Kidney tubule cell (primary cell): ENCODE measurements around the gene ITPR1.
"Not testable (repeated sequence)": the region's sequence is repeated elsewhere in the genome, so short reads cannot be mapped to it uniquely, and the experiment has no call there.

Experiments used
- DNase-seq: peaks from one replicate; pipeline ENCODE4 v3.0.0-alpha.2; 2018; ENCODE audit warnings: low spot score

Gene ITPR1

DNA sequence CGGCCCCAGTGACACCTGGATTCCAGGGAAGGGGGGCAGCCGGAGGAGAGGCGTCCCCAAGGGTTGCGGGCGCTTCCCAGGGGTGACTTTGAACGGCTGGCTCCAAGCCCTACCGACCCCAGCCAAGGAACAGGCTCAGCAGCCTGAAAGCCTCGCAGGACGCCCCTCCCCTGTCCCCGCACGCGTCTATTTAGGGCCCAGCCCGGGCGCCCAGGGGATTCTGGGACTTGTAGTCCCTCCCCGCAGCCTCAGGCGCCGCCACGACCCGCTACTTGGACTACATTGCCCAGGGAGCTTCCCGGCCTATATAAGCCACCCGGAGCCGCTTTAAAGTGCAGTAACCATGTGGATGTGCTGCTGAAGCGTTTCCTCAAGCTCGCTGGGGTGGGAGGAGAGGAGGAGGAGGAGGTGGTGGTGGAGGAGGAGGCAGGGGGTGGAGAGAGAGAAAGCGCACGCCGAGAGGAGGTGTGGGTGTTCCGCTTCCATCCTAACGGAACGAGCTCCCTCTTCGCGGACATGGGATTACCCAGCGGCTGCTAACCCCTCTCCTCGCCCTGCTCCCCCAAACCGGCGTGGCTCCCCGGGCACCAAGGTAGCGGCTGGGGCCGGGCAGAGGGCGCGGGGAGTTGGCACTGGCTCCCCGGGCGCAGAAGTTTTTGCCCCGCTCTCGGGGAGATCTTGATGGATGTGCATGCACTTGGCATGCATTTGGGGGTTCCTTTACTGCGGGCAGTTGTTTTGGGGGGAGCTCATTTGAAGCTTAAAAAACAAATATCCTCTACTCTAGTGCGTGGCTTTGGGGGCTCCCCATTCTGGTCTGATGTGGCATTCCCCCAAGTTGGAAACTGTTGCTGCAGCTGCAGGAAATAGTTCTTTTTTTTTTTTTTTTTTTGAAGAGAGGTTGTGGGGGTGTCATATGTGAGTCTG, at the start of gene ITPR1:
TSS of gene ITPR1 (plus strand) at position 335 of the 927 bp plus-strand sequence. CDS start 23,144 bp downstream, outside the sequence.
- DNase-seq, result peak; percentile 99

DNA sequence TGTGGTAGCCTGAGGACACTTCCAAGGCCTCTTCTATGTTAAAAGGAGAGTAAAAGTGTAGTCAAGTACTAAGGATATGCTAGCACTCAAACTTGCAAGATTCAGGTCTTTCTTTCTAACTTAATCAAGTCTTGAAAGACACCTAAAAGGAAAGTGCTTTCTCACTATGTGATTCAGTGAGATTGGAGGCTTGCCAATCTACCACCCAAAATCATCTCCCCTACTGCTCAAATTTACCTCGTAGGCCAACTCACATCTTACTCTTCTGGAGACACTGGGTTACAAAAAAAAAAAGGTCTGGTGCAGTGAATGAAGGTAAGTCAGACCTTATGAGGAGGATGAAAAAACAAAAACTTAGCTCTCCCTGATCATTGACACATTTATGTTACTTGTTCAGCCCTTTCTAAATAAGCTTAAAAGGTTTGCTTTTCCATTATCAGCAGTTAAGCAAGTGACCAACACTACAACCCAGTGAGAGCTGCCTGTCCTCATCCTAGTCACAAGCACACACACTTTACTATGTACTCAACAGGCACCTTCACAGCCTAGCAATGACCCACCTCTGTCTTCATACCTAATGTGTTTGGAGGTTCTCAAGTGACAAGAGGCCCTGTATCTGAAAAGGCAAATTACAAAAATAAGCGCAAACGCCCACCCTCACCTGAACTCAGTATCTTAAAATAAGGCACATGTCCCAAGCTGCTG, 45.7 kb upstream of the ITPR1 start:
- DNase-seq, result no peak

DNA sequence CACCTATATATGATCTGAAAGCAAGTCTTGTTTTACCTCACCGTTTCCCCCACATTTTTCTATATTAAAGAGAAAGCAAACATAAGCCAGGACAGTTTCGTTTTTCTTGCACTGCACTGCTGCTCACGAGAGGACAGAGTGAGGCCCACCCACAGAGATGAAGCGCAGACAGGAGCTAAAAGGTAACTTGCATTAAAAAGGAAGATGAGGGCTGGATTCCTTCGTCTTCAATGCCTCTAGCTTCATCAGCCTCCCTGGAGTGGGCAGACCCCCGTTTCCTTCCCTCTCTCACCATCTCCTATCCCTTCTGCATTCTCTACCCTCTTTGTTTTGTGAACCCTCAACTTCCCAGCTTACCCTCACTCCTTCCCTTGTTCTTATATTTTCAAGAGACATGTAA, 45.0 kb upstream of the ITPR1 start:
- no peak for DNase-seq

DNA sequence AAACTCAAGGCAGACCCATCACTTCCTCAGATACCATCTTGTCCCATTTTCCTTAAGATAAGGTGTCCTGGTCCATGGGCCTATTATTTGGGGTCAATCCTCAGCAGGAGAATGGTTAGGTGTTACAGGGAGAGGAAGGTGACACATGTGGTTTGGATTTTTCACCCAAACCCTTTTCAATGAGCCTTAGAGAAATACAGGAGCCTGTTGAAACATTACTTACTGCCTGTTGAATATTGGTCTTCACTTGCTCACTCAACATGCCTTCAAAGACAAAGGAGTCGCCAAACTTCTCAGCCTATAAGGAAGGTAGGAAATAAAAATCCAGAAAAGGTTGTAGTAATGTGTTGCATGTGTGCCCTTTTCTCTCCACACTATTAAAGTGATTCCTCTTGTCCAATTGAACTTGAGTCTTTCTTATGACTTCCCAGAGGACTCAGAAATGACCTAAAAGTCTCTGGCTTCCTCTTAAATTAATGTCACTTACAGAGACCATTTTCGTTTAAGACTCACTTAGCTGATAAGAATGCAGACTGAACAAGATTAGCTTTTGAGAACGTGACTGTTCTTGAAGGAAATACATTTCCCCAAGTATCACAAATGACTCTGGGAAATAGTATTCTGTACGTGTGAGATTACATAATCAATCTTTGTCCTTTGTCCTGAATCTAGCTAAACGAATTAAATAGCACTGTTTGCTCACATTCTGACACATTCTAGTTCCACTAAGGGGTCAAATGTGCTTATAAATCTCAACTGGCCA, 43.9 kb upstream of the ITPR1 start:
- DNase-seq, result no peak

DNA sequence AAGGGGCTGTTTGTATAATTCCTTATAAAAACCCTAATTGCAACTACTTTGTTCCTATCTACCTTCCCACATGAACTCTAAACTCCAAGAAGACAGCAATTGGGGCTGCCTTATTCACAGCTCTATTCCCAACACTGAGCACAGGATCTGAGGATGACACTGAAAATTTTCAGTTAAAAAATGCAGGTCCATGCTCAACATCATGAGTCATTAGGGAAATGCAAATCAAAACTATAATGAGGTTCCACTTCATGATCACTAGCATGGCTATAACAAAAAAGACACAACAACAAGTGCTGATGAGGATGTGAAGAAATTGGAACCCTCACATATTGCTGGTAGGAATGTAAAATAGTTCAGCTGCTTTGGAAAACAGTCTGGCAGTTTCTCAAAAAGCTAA, 39.0 kb upstream of the ITPR1 start:
- peak; percentile 16 for DNase-seq

DNA sequence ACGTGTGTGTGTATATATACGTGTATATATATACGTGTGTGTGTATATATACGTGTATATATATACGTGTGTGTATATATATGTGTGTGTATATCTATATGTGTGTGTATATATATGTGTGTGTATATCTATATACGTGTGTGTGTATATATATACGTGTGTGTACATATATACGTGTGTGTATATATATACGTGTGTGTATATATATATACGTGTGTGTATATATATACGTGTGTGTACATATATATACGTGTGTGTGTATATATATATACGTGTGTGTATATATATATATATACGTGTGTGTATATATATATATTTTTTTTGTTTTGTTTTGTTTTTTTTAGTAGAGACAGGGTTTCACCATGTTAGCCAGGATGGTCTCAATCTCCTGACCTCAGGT, 36.4 kb upstream of the ITPR1 start:
- not testable (repeated sequence) for DNase-seq

DNA sequence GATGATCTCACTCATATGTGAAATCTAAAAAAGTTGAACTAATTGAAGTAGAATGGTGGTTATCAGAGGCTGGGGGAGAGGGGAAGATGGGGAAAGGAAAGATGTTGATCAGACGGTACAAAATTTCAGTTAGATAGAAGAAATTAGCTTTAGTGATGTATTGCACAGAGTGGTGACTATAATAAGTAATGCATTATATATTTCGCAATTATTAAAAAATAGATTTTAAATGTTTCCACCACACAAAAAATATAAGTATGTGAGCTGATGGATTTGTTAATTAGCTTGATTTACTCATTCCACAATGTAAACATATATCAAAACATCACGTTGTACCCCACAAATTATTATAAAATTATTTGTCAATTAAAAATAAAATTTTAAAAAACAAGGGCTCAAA, 34.2 kb upstream of the ITPR1 start:
- no peak for DNase-seq

DNA sequence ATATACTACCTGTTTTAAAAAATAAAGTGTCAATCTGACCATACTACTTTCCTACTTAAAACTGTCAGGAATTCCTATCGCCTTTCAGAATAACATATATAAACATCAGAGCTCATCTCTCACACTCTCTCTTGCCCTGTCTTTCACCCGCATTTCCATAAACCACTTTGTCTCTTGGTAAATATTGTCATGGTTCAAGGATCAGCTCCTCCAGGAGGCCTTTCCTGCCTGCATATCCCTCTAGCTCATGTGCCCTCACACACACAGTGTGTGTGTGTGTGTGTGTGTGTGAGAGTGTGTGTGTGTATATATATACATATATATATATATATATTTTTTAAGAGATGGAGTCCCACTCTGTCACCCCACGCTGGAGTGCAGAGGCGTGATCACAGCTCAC, 32.8 kb upstream of the ITPR1 start:
- DNase-seq, result peak; percentile 25

DNA sequence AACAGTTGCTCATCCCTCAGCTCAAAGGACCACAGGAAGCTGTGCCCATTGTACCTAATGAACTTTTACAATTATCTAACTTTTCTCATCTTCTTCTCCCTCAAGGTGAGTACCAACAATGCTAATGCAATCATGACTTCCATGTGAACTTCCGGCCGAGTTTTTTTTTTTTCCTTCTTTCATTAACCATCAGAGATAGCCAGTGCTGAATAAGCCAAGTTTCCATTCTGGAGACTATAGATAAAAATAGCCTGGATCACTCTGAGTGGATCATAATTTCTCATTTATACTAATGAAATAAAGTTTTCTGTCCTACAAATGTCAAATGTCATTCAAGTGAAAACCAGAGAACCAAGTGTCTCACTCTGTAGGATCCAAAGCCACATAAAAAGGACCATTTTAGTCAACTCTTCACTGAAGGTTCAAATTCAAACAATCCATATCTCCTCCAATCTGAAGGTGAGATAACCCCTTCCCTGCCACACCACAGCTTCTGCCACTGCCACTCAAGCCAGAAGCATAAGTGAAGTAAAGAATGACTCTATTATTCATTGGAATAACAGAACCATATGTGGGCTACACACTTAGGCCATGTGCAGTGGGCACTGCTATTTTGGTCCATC, 31.6 kb upstream of the ITPR1 start:
- DNase-seq, result no peak

DNA sequence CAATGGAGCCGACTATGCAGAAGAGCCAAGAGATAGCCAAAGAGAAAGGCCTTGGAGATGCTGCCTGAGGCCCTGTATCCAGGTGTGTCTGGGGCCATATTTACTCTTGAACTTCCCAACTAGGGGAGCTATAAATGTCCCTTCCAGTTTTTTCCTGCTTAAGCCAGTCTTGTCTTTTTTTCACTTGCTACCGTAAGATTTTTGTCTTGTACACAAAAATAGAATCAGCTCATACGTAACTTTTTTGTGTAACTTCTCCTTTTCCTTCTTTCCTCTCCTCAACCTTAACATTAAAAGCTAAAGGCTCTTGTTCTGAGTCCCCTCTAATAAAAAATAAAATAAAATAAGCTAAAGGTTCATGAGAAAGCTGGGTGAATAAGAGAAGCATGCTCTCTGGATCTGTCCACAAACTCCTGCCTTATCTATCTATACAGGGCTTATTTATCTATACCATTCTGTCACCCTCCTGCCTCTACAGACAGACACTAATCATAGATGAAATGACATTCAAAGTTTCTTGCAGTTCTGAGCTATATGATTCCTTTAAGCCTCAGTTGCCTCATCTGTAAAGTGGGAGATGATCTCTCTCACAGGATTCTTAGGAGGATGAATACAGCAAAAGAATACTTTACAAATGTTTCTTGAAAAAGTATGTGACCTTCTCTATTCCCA, 30.6 kb upstream of the ITPR1 start:
- no peak for DNase-seq

DNA sequence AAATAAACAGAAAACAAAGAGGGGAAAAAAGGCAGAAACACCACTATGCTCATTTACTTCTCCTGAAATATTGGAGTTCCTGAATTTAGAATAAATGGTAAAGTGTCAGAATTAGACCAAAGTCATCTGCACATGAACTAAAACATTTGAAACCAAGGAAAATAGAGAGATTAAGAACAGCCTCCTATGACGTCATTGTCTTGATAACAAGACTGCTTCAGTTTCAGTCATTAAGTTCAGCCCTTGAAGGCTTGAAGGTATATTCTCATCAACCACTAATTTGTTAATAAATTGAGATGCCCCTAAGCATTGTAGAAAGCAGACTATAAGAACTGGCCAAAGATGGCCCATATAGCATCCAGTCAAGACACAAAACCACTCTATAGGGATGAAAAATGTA, 28.6 kb upstream of the ITPR1 start:
- no peak for DNase-seq

DNA sequence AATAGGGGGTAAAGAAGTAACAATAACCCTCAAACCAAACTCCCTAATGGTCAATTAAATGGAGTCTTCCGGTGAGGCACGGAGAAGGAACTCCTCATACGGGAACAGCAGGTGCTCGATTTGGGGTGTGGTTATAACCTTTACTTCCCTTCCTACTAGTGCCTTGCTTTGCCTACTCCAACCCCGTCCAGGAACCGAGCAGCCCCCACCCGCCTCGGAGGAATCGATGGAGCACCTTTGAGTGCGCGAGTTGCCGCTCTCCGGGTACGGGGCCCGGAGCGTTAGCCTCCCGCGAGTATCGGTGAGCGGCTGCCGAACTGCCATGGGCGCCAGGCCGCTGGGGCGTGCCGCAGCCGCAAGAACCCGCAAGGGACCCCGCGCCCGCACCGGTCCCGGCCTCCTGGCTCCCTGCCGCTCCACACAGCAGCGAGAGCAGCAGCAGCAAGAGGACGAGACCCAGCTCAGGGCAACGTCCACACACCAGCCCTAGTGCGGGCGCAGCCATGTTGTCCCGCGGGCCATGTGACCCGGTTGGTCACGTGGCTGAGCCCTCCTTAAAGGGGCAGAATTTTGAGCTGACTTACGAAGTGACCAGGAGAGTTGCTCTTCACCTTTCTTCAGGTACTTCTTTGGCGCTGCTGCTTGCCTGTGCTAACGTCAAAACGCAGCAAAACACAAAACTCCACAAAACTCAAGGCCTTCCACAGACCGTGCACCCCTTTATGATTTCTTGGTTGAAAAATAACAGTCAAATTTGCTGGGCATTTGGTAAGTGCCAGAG, 26.2 kb upstream of the ITPR1 start, which contains the start of gene SUMF1:
TSS of gene SUMF1 (minus strand) at position 529 of the 781 bp plus-strand sequence. CDS start at position 505, 24 bp downstream.
- DNase-seq, result peak; percentile 84

DNA sequence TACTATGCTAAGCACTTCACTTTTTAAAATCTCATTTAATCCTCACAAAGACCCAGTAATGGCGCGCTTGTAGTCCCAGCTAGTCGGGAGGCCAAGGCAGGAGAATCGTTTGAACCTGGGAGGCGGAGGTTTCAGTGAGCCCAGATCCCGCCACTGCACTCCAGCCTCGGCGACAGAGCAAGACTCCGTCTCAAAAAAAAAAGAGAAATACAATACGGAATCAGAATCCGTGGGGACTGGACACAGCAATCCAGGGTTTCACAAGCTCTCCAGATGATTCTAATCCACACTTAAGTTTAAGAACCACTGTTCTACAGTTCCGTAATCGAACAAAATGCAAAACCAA, 25.7 kb upstream of the ITPR1 start:
- DNase-seq, result no peak

DNA sequence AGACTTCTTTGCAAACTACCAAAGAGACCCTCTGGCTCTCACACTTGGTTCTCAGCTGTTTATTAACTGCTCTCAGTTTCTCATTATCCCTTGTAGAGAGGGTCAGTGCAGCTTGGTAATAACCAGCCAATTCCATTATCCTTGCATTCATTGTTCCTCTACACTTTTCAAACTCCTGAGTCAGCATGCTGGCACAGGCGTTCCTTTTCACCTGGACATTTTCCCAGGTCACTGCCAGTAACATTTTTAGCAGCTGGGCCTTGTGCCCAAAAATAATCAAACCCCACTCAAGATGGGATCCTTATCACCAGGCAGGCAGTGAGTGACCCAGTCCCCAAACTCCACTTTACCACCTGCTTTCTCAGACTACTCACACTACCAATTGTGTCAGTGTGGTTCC, 21.2 kb upstream of the ITPR1 start:
- DNase-seq, result no peak

DNA sequence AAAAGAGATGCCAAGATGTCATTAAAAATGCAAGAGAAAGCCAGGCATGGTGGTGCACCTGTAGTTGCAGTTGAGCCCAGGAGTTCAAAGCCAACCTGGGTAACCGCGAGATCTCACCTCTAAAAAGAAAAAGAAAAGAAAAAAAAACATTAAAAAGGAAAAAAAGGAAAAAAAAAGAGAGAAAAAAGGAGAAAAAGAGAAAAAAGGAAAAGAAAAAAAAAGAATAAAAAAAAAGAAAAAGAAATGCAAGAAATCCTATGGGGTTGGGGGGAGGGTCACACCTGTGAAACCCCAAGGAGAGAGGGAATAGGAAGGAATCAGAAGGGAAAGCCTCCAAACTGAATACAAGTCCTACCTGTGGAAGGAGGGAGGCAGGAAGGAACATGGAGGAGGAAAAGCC, 20.8 kb upstream of the ITPR1 start:
- DNase-seq, result no peak

DNA sequence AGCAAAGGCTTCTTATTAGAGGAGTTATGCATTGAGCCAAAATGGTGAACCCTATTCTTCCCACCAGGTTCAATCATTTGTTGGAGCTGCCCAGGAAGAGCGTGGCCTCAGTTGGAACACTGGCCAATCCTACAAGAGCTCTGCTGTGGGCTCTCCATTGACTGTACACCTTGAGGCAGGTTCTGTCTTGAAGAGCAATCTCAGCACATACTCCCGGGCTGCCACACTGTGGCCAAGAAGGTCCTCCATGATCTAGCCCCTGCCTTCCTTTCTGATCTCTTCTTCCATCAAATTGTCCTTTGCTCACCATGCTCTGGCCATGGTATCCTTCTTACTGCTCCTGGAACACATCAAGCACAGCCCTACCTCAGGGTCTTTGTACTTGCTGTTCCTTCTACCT, 20.4 kb upstream of the ITPR1 start:
- no peak for DNase-seq

DNA sequence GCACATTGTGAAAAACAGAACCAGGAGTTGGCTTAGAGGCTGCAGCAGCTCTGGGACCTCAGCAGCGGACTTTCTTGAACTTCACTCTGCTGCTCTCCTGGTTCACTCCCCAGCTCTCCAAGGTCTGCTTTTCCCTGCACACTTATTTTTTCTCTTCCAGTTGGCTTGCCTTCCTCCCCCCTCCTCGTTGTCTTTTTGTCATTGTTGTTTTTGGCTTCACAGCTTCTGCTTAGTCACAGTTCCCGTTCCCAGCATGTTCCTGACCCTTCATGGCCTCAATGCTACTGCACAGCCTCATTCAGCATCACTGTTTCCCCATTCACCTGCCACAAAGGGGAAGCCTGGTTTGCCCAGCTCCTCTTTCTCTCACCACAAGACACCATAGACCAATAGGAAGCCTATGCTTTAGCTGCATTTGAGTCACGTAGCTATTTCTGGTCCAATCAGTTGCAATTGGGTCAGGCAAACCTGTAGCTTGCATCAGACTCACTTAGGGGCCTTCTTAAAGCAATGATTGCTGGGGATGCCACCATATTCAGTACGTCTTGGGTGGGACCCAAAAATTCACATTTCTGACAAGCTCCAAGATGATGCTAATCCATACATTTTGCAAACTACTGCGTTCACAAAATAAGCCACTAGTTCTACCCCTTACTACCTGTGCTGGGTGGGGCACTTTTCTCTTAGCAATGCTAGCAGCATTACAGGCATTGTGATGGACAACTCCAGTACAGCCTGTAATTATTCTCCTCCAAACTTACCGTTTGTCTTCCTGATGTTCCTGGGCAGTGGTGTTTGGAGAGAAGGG, 18.3 kb upstream of the ITPR1 start:
- peak; percentile 77 for DNase-seq

DNA sequence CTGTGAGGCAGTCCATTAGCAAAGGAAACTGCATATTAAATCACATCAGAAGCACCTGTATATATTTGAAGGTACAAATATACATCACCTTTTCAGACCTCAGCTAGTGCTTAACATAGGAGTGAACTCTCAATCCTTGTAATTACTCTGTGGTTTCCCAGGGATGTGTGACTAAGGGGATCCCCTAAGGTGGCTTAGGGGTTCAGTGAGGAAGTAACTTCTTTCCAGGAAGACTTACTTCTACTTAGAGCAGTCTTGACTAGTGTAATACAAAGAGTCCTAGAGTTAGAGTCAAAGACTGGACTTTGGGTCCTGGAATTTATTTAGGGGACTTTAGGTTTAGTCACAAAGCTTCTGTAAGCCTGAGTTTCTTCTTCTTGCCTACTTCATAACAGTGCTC, 17.3 kb upstream of the ITPR1 start:
- no peak for DNase-seq

DNA sequence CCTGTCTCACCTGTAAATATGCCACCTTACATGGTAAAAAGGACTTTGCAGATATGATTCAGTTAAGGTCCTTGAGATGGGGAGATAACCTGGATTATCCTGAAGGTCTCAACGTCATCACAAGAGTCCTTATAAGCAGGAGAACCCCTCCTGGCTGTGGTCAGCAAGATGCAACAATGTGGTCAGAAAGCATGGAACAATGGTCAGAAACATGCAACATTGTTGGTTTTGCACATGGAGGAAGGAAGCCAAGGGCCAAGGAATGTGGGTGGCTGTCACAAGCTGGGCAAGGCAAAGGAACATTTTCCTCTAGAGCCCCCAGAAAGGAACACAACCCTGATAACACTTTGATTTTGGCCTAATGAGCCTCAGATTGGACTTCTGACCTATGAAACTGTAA, 16.7 kb upstream of the ITPR1 start:
- no peak for DNase-seq

DNA sequence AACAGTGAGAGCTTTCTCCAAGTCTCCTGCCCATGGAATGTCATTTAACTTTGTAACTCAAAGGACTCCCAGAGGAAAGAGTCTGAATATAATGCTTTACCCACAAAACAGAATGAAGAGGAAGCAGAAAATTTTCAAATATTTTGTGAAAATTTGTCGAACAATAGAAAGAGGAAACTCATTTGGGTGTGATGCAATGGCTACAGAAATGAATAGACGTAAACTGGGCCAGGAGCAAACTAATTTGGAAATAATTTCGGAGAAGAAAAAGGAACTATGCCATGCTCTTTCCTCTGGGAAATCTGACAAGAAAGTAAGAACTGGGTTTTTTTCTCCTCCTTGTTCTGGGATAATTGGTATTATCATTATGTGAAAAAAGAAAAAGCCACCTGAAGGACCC, 14.9 kb upstream of the ITPR1 start:
- no peak for DNase-seq
